Stimulated activated CD4-positive, alpha-beta T cell treated with anti-CD3 and anti-CD28 coated beads, Interleukin-4, amount 100 ng/mL, for 24 hours (primary cell): Measurements from ENCODE around the gene RPS6KC1.
"Not testable (repeated sequence)": the region's sequence is repeated elsewhere in the genome, so short reads cannot be mapped to it uniquely, and the experiment has no call there.

Source experiments
- DNase-seq: peaks from one replicate; pipeline ENCODE4 v3.0.0-alpha.2; 2020

The RPS6KC1 gene

DNA sequence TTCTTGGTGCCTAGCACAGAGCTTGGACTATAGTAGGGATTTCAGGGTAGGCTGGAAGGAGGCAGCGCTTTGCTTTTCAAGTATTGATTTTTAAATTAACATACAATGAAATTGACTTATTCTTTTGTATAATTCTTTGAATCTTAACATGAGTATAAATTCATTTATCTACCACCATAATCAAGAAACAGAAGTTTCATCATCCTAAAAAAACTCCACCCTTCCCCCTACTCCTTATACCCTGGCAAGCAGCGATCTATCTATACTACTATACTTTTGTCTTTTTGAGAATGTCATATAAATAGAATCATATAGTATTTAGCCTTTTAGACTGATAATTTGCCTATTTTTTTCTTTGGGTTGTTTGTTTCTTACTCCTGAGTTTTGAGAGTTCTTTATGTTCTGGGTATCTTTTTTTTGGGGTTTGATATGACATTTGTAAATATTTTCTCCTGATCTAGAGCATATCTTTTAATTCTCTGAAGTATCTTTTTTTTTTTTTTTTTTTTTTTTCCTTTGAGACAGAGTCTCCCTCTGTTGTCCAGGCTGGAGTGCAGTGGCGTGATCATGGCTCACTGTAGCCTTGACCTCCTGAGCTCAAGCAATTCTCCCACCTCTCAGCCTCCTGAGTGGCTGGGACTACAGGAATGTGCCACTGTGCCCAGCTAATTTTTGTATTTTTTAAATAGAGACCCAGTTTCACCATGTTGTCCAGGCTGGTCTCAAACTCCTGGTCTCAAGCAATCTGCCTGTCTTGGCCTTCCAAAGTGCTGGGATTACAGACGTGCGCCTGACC, 6.4 kb downstream of the RPS6KC1 start:
- no peak for DNase-seq

- no peak for DNase-seq
Measured at GRCh38 chr1:213060836-213061235, 9.8 kb downstream of the RPS6KC1 start.

DNA sequence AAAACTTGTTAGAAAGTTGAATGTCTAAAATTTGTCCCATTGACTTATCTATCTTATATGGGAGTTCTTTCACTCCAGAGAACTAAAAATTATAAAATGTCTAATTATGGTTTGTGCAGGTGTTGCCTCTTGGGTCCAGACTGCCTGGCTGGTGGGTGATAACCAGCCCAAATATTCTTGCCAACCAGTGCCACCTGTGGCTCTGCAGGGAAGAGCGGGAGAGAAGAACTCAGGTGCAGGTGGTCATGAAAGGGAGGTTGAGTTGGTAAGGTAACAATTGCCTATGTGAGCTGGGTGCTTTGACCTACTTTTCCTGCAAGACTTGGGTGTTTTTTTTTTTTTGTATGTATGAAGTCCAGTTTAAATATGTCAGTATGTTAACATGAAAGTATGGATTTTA, 10.2 kb downstream of the RPS6KC1 start:
- DNase-seq = no peak

DNA sequence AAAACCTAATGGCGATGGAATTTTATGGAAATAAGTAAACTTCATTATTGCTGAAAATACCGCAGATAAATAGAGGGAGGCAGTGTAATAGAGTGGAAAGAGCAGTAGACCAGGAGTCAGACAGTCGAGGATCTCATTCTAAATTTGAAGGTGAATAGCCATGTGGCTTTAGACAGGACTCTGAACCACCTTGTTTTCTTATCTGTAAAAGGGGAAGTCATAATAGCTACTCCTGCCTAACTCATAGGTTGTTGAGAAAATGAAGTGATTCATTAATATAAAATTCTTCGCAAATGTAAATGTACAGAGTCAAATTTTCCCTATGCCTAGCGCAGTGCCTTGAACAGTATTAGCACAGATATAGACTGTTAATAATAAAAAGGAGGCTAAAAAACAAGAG, 14.8 kb downstream of the RPS6KC1 start:
- no peak for DNase-seq

DNA sequence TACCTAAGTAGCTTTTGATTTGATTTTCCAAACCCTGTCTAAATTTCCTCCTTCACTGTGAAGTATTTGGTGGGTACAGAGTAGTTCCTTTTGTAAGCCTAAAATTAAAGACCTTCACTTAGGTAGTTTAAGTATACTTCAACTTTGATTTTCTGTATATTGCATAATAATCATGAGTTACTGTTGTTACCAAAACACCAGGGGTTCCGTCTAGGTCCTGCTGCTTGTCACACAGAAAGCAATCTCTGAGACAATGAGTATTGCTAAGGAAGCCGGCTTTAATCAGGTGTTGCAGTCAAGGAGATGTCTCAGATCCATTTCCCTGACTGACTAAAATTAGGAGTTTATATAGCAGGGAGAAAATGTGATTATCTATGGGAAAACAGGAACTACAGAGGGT, 15.3 kb downstream of the RPS6KC1 start:
- no peak for DNase-seq

DNA sequence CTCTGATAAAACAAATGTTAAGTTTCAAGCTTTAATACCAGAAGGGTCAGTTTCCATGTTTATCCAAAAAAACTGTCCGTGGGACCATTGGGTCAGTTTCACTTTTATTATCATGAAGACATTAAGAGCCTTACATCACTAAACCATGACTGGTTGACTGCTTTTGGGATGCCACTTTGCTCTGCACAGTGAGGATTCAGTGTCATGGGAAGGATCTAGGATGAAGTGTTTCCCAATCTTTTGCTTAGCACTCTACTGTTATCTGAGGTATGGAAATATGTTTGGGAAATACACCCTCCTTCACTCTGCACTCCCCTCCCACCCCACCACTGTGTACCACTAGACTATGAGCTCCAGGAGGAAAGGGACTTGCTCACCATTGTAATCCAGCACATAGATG, 16.3 kb downstream of the RPS6KC1 start:
- DNase-seq = no peak

DNA sequence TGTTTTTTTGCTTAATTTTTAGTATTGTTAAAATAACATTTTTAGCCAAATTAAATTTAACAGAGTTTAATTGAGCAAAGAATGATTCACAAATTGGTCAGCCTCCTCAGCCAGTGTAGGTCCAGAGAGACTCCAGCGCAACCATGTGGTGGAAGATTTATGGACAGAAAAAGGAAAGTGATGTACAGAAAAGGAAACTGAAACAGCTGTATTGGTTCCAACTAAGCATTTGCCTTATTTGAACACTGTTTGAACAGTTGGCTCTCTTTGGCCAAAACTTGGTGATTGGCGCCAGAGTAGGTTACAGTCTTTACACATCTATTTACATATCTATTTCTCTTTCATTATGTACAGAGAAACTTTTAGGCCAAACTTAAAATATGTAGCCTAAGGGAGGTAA, 19.4 kb downstream of the RPS6KC1 start:
- DNase-seq = no peak

GRCh38 chr1:213075725-213076124, 24.7 kb downstream of the RPS6KC1 start:
- no peak for DNase-seq

DNA sequence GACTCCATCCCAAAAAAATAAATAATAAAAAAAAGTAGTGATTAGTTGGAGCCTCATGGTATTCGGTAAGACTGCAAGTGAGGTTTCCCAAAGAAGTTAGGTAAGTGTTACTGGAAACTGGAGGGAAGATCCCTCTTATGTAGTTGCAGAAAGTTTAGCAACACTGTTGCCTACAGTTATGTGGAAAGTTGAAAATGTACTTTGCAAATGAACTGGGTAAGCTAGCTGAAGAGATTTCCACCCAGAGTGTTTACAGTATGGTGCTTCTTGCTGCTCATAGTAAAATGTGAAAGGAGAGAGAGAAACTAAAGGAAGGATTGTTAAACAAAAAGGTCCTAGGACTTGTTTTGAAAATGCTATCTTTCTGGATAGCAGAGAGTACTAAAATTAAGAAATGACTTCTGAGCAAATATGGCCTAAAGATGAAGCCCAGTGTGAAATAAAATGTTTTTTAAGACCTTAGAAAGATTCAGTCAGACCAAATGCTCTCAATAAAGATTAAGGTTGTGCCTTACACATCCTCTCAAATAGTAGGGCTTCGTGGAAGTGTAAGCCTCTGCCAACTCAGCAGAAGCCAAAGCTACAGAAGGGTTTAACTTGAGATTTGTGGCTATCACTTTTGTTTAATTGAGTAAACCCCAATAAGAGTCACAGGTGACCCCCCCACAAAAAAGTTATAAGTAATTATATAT, 31.5 kb downstream of the RPS6KC1 start:
- DNase-seq = no peak

- DNase-seq = no peak
Measured at GRCh38 chr1:213083112-213083445, 32.0 kb downstream of the RPS6KC1 start.

DNA sequence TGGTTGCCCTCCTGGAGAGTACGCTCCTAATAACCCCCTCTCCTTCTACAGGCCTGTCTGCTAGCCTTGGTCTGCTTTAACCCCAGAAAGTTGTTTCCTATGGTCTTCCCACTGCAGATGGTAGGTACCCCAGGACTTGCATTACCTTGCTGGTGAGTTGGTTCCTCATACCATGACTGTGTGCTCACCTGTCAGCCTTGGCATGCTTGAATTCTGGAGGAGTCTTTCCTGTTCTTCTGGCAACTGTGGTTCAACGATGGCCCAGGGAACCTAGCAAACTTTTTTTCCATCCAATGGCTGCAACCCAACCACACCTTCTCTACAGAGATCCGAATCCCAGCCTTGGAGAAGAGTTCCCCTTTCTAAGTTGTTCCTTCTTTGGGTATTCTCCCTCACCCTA, 36.9 kb downstream of the RPS6KC1 start:
- DNase-seq = no peak

- no peak for DNase-seq
Measured at GRCh38 chr1:213089924-213090677, 39.1 kb downstream of the RPS6KC1 start.

DNA sequence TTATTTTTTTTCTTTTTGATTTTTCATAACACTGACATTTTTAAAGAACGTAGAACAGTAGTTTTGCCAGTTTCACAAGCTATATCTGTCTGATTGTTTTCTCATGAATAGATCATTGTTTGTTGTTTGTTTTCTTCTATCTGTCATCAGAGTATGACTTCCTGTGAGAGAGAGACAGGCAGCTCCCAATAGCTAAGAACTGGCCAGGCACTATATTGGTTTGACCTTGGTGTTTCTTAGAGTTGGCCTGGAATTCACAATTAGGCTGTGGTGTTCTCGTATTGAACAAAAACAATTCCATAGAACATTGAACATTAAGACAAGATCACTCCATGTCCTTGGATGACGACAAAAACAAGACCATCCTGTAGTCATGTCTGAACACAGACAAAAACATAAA, 43.4 kb downstream of the RPS6KC1 start:
- no peak for DNase-seq

DNA sequence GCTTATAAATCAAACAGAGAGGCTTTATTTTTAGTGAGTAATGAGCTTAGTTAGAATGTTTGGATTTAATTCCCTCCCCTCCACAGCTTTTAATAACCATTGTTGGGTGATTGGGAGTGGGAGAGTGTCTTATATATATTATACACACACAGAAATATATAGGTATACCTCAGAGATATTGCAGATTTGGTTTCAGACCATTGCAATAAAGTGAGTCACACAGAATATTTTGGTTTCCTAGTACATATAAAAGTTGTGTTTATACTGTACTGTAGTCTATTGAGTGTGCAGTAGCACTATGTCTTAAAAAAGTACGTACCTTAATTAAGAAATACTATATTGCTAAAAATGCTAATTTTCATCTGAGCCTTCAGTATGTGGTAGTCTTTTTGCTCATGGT, 44.4 kb downstream of the RPS6KC1 start:
- no peak for DNase-seq

- no peak for DNase-seq
Measured at GRCh38 chr1:213099682-213100399, 48.8 kb downstream of the RPS6KC1 start.

DNA sequence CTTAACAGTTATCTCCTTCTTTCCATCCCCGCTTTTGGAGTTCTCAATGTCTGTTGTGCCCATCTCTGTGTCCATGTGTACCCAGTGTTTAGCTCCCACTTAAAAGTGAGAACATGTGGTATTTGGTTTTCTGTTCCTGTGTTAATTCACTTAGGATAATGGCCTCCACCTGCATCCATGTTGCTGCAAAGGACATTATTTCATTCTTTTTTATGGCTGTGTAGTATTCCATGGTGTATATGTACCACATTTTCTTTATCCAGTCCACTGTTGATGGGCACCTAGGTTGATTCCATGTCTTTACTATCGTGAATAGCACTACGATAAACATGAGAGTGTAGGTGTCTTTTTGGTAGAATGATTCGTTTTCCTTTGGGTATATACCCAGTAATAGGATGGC, 49.5 kb downstream of the RPS6KC1 start:
- DNase-seq = not testable (repeated sequence)

GRCh38 chr1:213103377-213104306, 52.6 kb downstream of the RPS6KC1 start:
- DNase-seq = no peak

- no peak for DNase-seq
Measured at GRCh38 chr1:213104604-213105003, 53.6 kb downstream of the RPS6KC1 start.

GRCh38 chr1:213106298-213106697, 55.3 kb downstream of the RPS6KC1 start:
- DNase-seq = no peak

GRCh38 chr1:213107613-213108012, 56.6 kb downstream of the RPS6KC1 start:
- DNase-seq = no peak

GRCh38 chr1:213110349-213111300, 59.6 kb downstream of the RPS6KC1 start:
- DNase-seq = no peak
